OCI-LY7 (cell line): ENCODE results near the gene RPL29. TPM values are rescaled to one million over a fixed set of nuclear protein-coding genes. Genes with fewer than 3 reads are reported as not detected.

Experiments
- BruUV-seq: library from RNA; stranded (reverse); fragments of 400-500 nt; replicated peaks from 2 replicates; lab custom pipeline; 2021; lab: Mats Ljungman, UMichigan
- CTCF ChIA-PET: fragments of 300-600 bp; sonication (Branson Sonifier 250); formaldehyde crosslinking; loops from one replicate; lab custom pipeline; 2022; ENCODE audit warnings: antibody characterized with exemption; ENCODE audit not compliant: unreplicated experiment; lab: Charles Lee
- POLR2A ChIA-PET: fragments of 300-600 bp; sonication (Branson Sonifier 250); formaldehyde crosslinking; loops from one replicate; lab custom pipeline; 2022; ENCODE audit warnings: antibody characterized with exemption; lab: Charles Lee
- DNase-seq: peaks from one replicate; pipeline ENCODE4 v3.0.0-alpha.2; 2015; ENCODE audit warnings: low spot score
- H2AFZ ChIP-seq: fragments of 200-600 bp; sonication (generic), shearing (Covaris generic); 2 replicates; pipeline ENCODE4 v1.6.1; 2014; ENCODE audit warnings: mild to moderate bottlenecking, antibody characterized with exemption, low read length, moderate library complexity
- H3K27ac ChIP-seq: fragments of 200-600 bp; sonication (generic); 2 replicates; pipeline ENCODE4 v1.5.1; 2014; ENCODE audit warnings: mixed run types, low read depth, mild to moderate bottlenecking, moderate library complexity, low read length, inconsistent platforms; ENCODE audit not compliant: poor library complexity, severe bottlenecking
- H3K36me3 ChIP-seq: fragments of 200-600 bp; sonication (generic); 2 replicates; pipeline ENCODE4 v1.6.1; 2014; ENCODE audit warnings: mild to moderate bottlenecking, antibody characterized with exemption, low read length, moderate library complexity, mixed read lengths; ENCODE audit not compliant: insufficient read depth
- H3K4me1 ChIP-seq: fragments of 200-600 bp; sonication (generic); 2 replicates; pipeline ENCODE4 v1.5.1; 2014; ENCODE audit warnings: mild to moderate bottlenecking, low read length; ENCODE audit not compliant: insufficient read depth, poor library complexity, severe bottlenecking
- H3K4me2 ChIP-seq: fragments of 200-600 bp; sonication (generic); 2 replicates; pipeline ENCODE4 v1.6.1; 2014; ENCODE audit warnings: mild to moderate bottlenecking, low read length
- H3K4me3 ChIP-seq: fragments of 200-600 bp; sonication (generic); 2 replicates; pipeline ENCODE4 v1.5.1; 2014; ENCODE audit warnings: mild to moderate bottlenecking, low read depth, low read length; ENCODE audit not compliant: poor library complexity, severe bottlenecking
- H3K79me2 ChIP-seq: fragments of 200-600 bp; sonication (generic); 2 replicates; pipeline ENCODE4 v1.6.1; 2016; ENCODE audit warnings: low read depth, mild to moderate bottlenecking, low read length, moderate library complexity, mixed read lengths; ENCODE audit not compliant: insufficient read depth
- H3K9me2 ChIP-seq: fragments of 200-600 bp; sonication (generic); 2 replicates; pipeline ENCODE4 v1.6.1; 2016; ENCODE audit warnings: mild to moderate bottlenecking, low read length, mixed read lengths; ENCODE audit not compliant: insufficient read depth
- H3K9me3 ChIP-seq: fragments of 200-600 bp; sonication (generic); 2 replicates; pipeline ENCODE4 v1.6.1; 2014; ENCODE audit warnings: mild to moderate bottlenecking, mixed run types, low read length, mixed read lengths
- H4K20me1 ChIP-seq: fragments of 200-600 bp; sonication (generic); 2 replicates; pipeline ENCODE4 v1.6.1; 2014; ENCODE audit warnings: mild to moderate bottlenecking, antibody characterized with exemption, low read length, moderate library complexity, mixed read lengths; ENCODE audit not compliant: insufficient read depth
- CTCF ChIP-seq: fragments of 200-600 bp; sonication (generic); conservative IDR thresholded peaks from 2 replicates; pipeline ENCODE4 v1.5.1; 2014; ENCODE audit warnings: mild to moderate bottlenecking, antibody characterized with exemption, low read length, moderate library complexity, mixed read lengths
- EZH2phosphoT487 ChIP-seq: fragments of 200-600 bp; sonication (generic); IDR thresholded peaks from 2 replicates; pipeline ENCODE4 v1.6.1; 2018; ENCODE audit warnings: low read depth, borderline replicate concordance, mild to moderate bottlenecking, mixed run types, antibody characterized with exemption, low read length, moderate library complexity, mixed read lengths
- intact Hi-C: fragments of 100-400 bp; cut with micrococcal nuclease; formaldehyde crosslinking; loops from one replicate; pipeline ENCODE4 v1.10.0; 2022; ENCODE audit not compliant: unreplicated experiment
- total RNA-seq, 2 experiments: library from RNA; depleted of rRNA in 1 of 2; stranded (reverse); fragments of >200 nt in 1 of 2; shearing (Covaris generic) in 1 of 2; gene quantifications; 2 replicates each; pipeline ENCODE4 v1.2.3, GENCODE V29; 2014 to 2022

Gene RPL29
- total RNA-seq, 2 experiments from 2014 or later: 1,535 to 1,781 TPM

DNA sequence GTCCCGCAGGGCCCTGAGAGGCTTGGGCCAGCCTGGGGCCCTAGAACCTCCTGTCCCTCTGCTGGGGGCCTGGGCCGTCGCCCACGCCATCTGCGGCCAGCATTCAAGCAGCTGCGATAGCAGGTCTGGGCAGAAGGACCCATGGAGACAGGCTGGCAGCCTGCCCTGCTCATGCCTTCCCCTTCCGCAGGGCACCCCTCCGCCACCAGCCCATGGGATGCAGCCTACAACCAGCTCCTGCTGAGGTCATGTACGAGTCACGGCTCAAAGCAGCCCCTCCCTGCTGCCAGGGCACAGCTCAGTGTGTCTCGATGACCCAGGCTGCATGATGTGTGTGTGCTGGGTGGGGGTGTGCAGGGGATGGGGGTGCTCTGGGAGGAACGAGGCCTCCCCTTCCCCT is 32.9 kb upstream of the RPL29 start:
- H3K36me3 ChIP-seq: no peaks in the 10 kb centered on the region
- no peak for DNase-seq
- no peaks in the 10 kb centered on the region for H4K20me1 ChIP-seq
- intact Hi-C loops: no loop called here
- H3K4me2 ChIP-seq: no peak overlapping the region
- no peaks in the 10 kb centered on the region for H3K9me3 ChIP-seq
- H3K4me3 ChIP-seq: no peak overlapping the region
- TF ChIP-seq EZH2phosphoT487 (no peak), CTCF (no peak)
- peaks cover 7% of the 10 kb centered on the region for H3K4me1 ChIP-seq
- H2AFZ ChIP-seq: no peak overlapping the region
- no peak overlapping the region for H3K27ac ChIP-seq
- CTCF ChIA-PET: no interaction called here
- no peaks in the 10 kb centered on the region for H3K9me2 ChIP-seq
- no TSS peak for BruUV-seq
- H3K79me2 ChIP-seq: no peaks in the 10 kb centered on the region
- POLR2A ChIA-PET: no interaction called here

DNA sequence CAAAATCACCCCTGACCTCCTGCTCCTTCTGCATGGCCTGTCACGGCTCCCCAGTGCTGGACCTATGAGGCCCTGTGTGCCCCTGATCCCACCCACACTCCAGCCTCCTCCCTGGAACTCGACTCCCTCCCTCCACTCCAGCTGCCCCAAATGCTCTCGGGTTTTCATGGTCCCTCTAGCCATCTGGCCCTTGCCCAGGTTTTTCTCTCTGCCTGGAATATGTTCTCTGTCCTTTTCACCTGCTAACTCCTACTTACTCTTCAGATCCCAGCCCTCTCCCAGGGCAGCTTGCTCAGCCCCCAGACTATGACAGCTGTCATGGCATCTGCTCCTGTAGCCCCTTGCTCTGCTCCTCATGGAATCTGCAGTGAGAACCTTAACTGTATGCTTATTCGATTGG is 30.3 kb upstream of the RPL29 start:
- H3K36me3 ChIP-seq: no peaks in the 10 kb centered on the region
- intact Hi-C loops: no loop called here
- H2AFZ ChIP-seq: no peak overlapping the region
- H3K9me3 ChIP-seq: no peaks in the 10 kb centered on the region
- BruUV-seq: no TSS peak
- H4K20me1 ChIP-seq: no peaks in the 10 kb centered on the region
- TF ChIP-seq CTCF: no peak
- TF ChIP-seq EZH2phosphoT487: no peak
- no peak overlapping the region for H3K27ac ChIP-seq
- POLR2A ChIA-PET: interaction anchor here (1.5 kb wide), 1 partner anchor 13 kb away, joined by 4 read pairs; no protein-coding TSS in a partner anchor
- no peak overlapping the region for H3K4me3 ChIP-seq
- CTCF ChIA-PET: no interaction called here
- H3K4me1 ChIP-seq: peaks cover 9% of the 10 kb centered on the region
- no peak for DNase-seq
- H3K4me2 ChIP-seq: no peak overlapping the region
- H3K79me2 ChIP-seq: no peaks in the 10 kb centered on the region
- no peaks in the 10 kb centered on the region for H3K9me2 ChIP-seq

DNA sequence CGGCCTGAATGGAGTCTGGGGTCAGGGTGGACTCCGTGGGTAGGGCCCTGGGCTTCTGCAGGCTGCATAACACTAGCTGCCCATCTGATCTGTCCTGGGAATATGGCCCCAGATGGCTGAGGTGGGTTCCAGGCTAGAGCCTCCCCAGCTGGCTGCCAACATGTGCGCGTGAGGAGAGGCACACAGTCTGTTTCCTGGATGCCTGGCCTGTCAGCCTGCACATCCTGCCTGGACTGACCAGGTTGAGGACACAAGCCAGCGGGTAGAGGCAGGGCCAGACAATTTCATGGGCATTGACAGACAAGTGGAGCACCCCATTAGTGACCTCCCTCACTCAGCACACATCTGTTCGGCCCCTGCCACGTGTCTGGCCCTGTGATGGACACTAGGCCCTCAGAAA is 29.8 kb upstream of the RPL29 start:
- H3K9me2 ChIP-seq: no peaks in the 10 kb centered on the region
- ChIA-PET POLR2A (interaction anchor here (1.5 kb wide), 1 partner anchor 12 kb away, joined by 4 read pairs; no protein-coding TSS in a partner anchor), CTCF (no interaction called here)
- H4K20me1 ChIP-seq: no peaks in the 10 kb centered on the region
- H3K4me3 ChIP-seq: no peak overlapping the region
- no peak for DNase-seq
- no peak overlapping the region for H3K4me2 ChIP-seq
- intact Hi-C loops: no loop called here
- no peak overlapping the region for H2AFZ ChIP-seq
- H3K79me2 ChIP-seq: no peaks in the 10 kb centered on the region
- no peak overlapping the region for H3K27ac ChIP-seq
- no peak for TF ChIP-seq EZH2phosphoT487
- no peaks in the 10 kb centered on the region for H3K36me3 ChIP-seq
- H3K4me1 ChIP-seq: peaks cover 9% of the 10 kb centered on the region
- no TSS peak for BruUV-seq
- H3K9me3 ChIP-seq: no peaks in the 10 kb centered on the region
